CD4-positive, alpha-beta memory T cell (primary cell): ENCODE results near the gene RIPK1. TPM values are rescaled to one million over a fixed set of nuclear protein-coding genes. Genes with fewer than 3 reads are reported as not detected.
"Not testable (repeated sequence)": the region's sequence is repeated elsewhere in the genome, so short reads cannot be mapped to it uniquely, and the experiment has no call there.

Experiments used
- CTCF ChIA-PET: fragments of 350-600 bp; sonication (Branson Sonifier 250); formaldehyde crosslinking; loops from one replicate; lab custom pipeline; 2021; ENCODE audit warnings: inconsistent platforms; ENCODE audit not compliant: partially characterized antibody; lab: Charles Lee
- POLR2A ChIA-PET: fragments of 350-600 bp; sonication (Branson Sonifier 250); formaldehyde crosslinking; loops from one replicate; lab custom pipeline; 2021; ENCODE audit not compliant: partially characterized antibody; lab: Charles Lee
- DNase-seq, 5 donors: peaks; one replicate each; pipeline versions ENCODE4 v3.0.0 to v3.0.0-alpha.2; 2020 to 2022; ENCODE audit warnings: mixed read lengths in 1 of 5
- H3K27ac ChIP-seq: one replicate; pipeline ENCODE4 v1.7.0; 2013; ENCODE audit warnings: low read depth, low read length
- H3K27me3 ChIP-seq: 2 replicates; pipeline ENCODE4 v1.7.0; 2013; ENCODE audit warnings: mild to moderate bottlenecking, low read length, moderate library complexity; ENCODE audit not compliant: insufficient read depth
- H3K36me3 ChIP-seq: 2 replicates; pipeline ENCODE4 v1.7.0; 2013; ENCODE audit warnings: mild to moderate bottlenecking, low read length, moderate library complexity; ENCODE audit not compliant: insufficient read depth
- H3K4me1 ChIP-seq: 2 replicates; pipeline ENCODE4 v1.7.0; 2013; ENCODE audit warnings: mild to moderate bottlenecking, low read length, moderate library complexity; ENCODE audit not compliant: insufficient read depth
- H3K4me3 ChIP-seq, 2 donors: one replicate each; pipeline ENCODE4 v1.7.0; 2013; ENCODE audit warnings: low read length in 2 of 2, mild to moderate bottlenecking in 1 of 2
- H3K9me3 ChIP-seq, 2 donors: one replicate each; pipeline ENCODE4 v1.7.0; 2013; ENCODE audit warnings: low read length in 2 of 2, control low read depth in 1 of 2; ENCODE audit not compliant: control insufficient read depth in 1 of 2
- H3K27ac Mint-ChIP-seq, 7 donors: one replicate each; pipeline ENCODE4 v1.8.0; 2020 to 2021; ENCODE audit warnings: mixed read lengths in 7 of 7, mild to moderate bottlenecking in 6 of 7, inconsistent platforms in 3 of 7, moderate library complexity in 3 of 7
- H3K27me3 Mint-ChIP-seq, 2 donors: one replicate each; pipeline ENCODE4 v1.8.0; 2020 to 2021; ENCODE audit warnings: mixed read lengths in 2 of 2
- H3K36me3 Mint-ChIP-seq, 2 donors: one replicate each; pipeline ENCODE4 v1.8.0; 2020 to 2021; ENCODE audit warnings: mixed read lengths in 2 of 2, inconsistent platforms in 1 of 2, mild to moderate bottlenecking in 1 of 2
- H3K4me1 Mint-ChIP-seq, 4 donors: one replicate each; pipeline ENCODE4 v1.8.0; 2020 to 2021; ENCODE audit warnings: mixed read lengths in 4 of 4, mild to moderate bottlenecking in 1 of 4
- H3K4me3 Mint-ChIP-seq, 8 donors: one replicate each; pipeline ENCODE4 v1.8.0; 2020 to 2021; ENCODE audit warnings: mixed read lengths in 8 of 8, mild to moderate bottlenecking in 7 of 8, moderate library complexity in 6 of 8, inconsistent platforms in 3 of 8
- H3K9me3 Mint-ChIP-seq, 8 donors: one replicate each; pipeline ENCODE4 v1.8.0; 2020 to 2021; ENCODE audit warnings: mixed read lengths in 8 of 8, mild to moderate bottlenecking in 5 of 8, inconsistent platforms in 3 of 8, moderate library complexity in 1 of 8
- intact Hi-C: fragments of 100-400 bp; cut with micrococcal nuclease; formaldehyde crosslinking; loops from one replicate; pipeline ENCODE4 v1.15.1; 2023
- polyA plus RNA-seq, 2 donors: library from polyadenylated mRNA; unstranded; fragments of 300-500 nt; fragmentation: Illumina TruSeq; gene quantifications; one replicate each; pipeline ENCODE4 v1.2.3, GENCODE V29; 2021
- total RNA-seq, 2 experiments: library from RNA; stranded (reverse); gene quantifications; one replicate each; pipeline ENCODE4 v1.2.3, GENCODE V29; 2021

RIPK1 gene
- total and polyA plus RNA-seq, 4 experiments from 2014 or later: 13.1 to 39.0 (median 34.8) TPM

DNA sequence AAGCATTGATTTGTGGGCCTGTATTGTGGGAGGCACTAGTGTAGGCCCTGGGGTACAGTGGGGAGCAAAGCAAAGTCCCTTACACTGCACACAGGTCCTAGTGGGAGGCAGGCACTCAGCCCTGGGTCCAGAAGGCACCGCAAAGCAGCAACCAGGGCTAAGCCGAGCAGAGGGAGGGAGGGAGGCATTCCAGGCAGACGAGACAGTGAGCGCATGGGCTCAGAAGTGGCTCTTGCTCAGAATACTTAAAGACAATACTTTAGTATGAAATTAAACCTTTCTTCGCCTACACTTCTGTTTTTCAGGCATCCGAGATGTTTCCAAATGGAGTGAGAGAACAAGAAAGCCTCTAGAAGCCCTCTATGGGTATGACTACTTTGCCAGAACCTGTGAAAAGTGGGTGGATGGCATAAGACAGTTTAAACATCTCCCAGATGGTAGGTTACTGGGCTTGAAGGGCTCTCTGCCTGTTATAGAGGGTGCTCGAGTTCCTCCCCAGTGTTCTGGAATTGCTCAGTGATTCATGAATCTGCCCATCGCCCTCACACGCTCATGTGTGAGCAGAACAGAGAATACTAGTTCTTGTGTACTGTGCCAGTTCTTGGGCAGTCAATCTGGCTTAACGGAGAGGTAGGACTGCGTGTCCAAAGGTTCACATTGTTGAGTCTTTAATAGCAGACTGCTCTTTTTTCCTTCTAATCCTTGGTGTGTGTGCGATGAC is 68.9 kb downstream of the RIPK1 start:
- DNase-seq: no peak
- H3K27ac ChIP-seq: no peak overlapping the region
- Mint-ChIP-seq H3K36me3 (peaks cover 38 to 52% of the 10 kb centered on the region in 2 donors), H3K9me3 (no peaks in the 10 kb centered on the region), H3K27me3 (no peaks in the 10 kb centered on the region), H3K27ac (peak overlapping the region in 1 of 7 donors; percentile 25), H3K4me1 (no peaks in the 10 kb centered on the region), H3K4me3 (no peak overlapping the region)
- H3K36me3 ChIP-seq: peaks cover 4% of the 10 kb centered on the region
- CTCF ChIA-PET: no interaction called here
- H3K9me3 ChIP-seq: no peaks in the 10 kb centered on the region
- H3K4me1 ChIP-seq: no peaks in the 10 kb centered on the region
- H3K4me3 ChIP-seq: no peak overlapping the region
- POLR2A ChIA-PET: no interaction called here
- no peaks in the 10 kb centered on the region for H3K27me3 ChIP-seq
- intact Hi-C loops: no loop called here

DNA sequence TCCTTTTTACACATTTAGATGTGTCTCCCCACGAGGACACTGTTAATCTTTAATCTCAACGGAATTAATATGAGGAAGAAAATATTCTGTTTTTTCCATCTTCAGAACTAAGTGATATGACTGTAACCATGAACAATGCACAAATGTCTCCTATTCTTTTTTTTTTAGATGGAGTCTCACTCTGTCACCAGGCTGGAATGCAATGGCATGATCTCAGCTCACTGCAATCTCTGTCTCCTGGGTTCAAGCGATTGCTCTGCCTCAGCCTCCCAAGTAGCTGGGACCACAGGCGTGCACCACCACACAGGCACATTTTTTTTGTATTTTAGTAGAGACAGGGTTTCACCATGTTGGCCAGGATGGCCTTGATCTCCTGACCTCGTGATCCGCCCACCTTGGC is 69.6 kb downstream of the RIPK1 start:
- H3K27me3 Mint-ChIP-seq, intact Hi-C loops, H3K36me3 ChIP-seq, H3K4me3 ChIP-seq, POLR2A ChIA-PET, H3K9me3 ChIP-seq, H3K4me3 Mint-ChIP-seq, H3K9me3 Mint-ChIP-seq, H3K4me1 ChIP-seq, H3K27ac ChIP-seq, H3K4me1 Mint-ChIP-seq, DNase-seq, H3K27me3 ChIP-seq, H3K27ac Mint-ChIP-seq: not testable (repeated sequence)
- CTCF ChIA-PET: interaction anchor here (1.9 kb wide), 1 partner anchor 12 kb away, joined by 5 read pairs; no protein-coding TSS in a partner anchor
- peaks cover 38 to 55% of the 10 kb centered on the region in 2 donors for H3K36me3 Mint-ChIP-seq

DNA sequence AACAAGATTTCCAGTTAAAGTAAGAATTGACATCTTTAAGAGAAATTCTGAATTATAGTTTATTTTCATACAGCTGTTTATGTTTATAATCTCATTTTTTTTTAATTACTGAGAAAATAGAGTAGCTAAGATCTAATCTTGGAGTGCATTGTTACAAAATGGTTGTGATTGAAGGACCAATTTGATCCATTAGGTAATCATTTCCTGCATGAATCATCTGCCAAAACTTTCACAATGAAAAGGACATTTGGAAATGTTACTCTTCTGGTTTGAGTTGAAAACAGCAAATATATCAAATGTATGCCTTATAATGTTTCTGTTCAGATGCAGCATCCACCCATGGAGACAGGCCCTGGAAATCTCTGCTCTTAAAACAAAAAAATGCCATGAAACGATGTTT is 70.0 kb downstream of the RIPK1 start:
- Mint-ChIP-seq H3K27ac (no peak overlapping the region), H3K4me3 (no peak overlapping the region), H3K9me3 (no peaks in the 10 kb centered on the region), H3K4me1 (no peaks in the 10 kb centered on the region), H3K27me3 (no peaks in the 10 kb centered on the region), H3K36me3 (peaks cover 37 to 58% of the 10 kb centered on the region in 2 donors)
- Histone ChIP-seq H3K9me3 (no peaks in the 10 kb centered on the region), H3K27ac (no peak overlapping the region), H3K36me3 (peaks cover 4% of the 10 kb centered on the region), H3K4me3 (no peak overlapping the region), H3K27me3 (no peaks in the 10 kb centered on the region), H3K4me1 (no peaks in the 10 kb centered on the region)
- POLR2A ChIA-PET: no interaction called here
- no peak for DNase-seq
- intact Hi-C loops: no loop called here
- CTCF ChIA-PET: interaction anchor here (1.9 kb wide), 1 partner anchor 12 kb away, joined by 5 read pairs; no protein-coding TSS in a partner anchor

DNA sequence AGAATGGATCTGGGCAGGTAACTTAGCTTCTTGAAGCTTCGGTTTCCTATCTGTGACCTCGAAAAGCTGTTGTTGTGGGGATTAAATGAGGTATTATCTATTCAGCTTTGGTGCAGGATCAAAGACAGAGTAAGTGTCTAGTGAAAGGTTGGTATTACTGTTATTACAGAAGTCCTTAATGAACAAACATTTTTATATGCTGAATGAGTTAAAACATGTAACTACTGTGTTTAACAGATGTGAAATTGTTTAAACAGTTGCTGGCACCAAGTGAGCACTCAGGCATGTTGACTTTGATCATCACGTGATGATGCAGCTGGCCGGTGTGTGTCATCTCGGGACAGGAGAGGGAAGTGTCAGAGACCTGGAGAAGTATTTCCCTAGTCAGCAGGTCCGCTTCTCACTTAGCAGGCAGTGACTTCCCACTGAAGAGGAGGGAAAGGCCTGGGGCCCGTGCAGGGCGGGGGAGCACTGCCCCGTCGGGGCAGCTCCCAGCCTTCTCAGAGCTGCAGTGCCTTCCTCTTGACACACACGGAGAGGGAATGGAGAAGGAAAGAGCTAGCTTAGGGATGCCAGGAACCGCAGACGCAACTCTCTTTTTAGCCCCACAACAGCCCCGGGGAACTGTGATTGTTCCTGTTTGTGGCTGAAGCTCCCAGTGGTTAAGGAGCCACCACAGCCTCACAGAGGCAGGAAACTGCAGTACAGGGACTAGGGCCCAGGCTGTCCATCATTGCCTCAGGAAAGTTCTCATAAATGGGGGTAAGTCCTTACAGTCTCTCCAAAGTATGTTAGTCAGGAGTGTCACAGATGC is 71.0 kb downstream of the RIPK1 start:
- Histone ChIP-seq H3K27ac (no peak overlapping the region), H3K4me3 (no peak overlapping the region), H3K36me3 (peaks cover 4% of the 10 kb centered on the region), H3K27me3 (no peaks in the 10 kb centered on the region), H3K4me1 (no peaks in the 10 kb centered on the region), H3K9me3 (no peaks in the 10 kb centered on the region)
- DNase-seq: no peak
- intact Hi-C loops: no loop called here
- POLR2A ChIA-PET: interaction anchor here (0.7 kb wide), 1 partner anchor 52 kb away, joined by 3 read pairs; no protein-coding TSS in a partner anchor
- CTCF ChIA-PET: interaction anchor here (1.2 to 1.9 kb wide), 3 partner anchors 11 to 13 kb away, joined by 3 to 5 read pairs (median 3); no protein-coding TSS in a partner anchor
- Mint-ChIP-seq H3K36me3 (peaks cover 39 to 54% of the 10 kb centered on the region in 2 donors), H3K4me1 (no peaks in the 10 kb centered on the region), H3K4me3 (no peak overlapping the region), H3K27ac (peak overlapping the region in 3 of 7 donors; percentile 15 to 73 (median 48)), H3K9me3 (no peaks in the 10 kb centered on the region), H3K27me3 (no peaks in the 10 kb centered on the region)

DNA sequence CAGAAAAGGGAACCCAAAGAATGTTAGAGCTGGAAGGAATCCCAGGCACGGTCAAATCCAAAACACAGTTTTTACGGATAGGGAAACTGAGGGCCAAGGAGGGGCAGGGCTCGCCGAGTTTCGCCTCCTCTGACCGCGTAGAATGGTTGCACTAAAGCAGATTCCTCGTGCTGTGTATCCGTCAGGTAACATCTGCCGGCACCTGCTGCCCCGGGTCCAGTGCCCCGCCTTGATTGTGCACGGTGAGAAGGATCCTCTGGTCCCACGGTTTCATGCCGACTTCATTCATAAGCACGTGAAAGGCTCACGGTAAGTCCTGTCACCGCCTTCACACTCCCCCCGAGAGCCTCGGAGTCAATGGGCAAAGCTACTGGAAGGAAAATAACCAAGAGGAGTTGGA is 71.9 kb downstream of the RIPK1 start:
- H3K27ac Mint-ChIP-seq: no peak overlapping the region
- H3K9me3 Mint-ChIP-seq: no peaks in the 10 kb centered on the region
- no peak overlapping the region for H3K4me3 Mint-ChIP-seq
- no peak overlapping the region for H3K27ac ChIP-seq
- H3K36me3 ChIP-seq: peaks cover 4% of the 10 kb centered on the region
- no peaks in the 10 kb centered on the region for H3K27me3 ChIP-seq
- POLR2A ChIA-PET: no interaction called here
- no peak overlapping the region for H3K4me3 ChIP-seq
- H3K4me1 Mint-ChIP-seq: peaks cover 2 to 4% (median 3%) of the 10 kb centered on the region in 4 donors
- no peaks in the 10 kb centered on the region for H3K4me1 ChIP-seq
- DNase-seq: no peak
- CTCF ChIA-PET: interaction anchor here (1.2 to 1.3 kb wide), 2 partner anchors 12 to 13 kb away, joined by 3 read pairs; no protein-coding TSS in a partner anchor
- H3K36me3 Mint-ChIP-seq: peaks cover 40 to 58% of the 10 kb centered on the region in 2 donors
- H3K9me3 ChIP-seq: no peaks in the 10 kb centered on the region
- H3K27me3 Mint-ChIP-seq: no peaks in the 10 kb centered on the region
- intact Hi-C loops: no loop called here

DNA sequence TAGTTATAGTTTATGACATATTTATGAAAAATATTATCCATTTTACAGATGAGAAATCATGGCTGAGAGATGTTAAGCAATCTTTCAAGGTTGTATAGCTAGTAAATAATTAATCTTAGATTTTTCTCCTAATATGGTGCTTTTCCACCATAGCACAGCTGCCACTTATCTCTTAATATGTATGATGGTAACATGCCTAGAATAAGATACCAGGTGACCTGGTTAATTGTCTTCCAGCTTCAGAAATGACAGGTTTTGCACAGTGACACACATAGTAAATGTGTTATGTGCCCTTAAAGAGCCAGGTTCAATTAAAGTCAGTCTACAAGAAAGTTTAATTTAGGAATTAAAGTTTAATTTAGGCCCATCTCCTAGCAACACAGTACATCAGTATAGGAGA is 74.2 kb downstream of the RIPK1 start:
- no peak for DNase-seq
- Histone ChIP-seq H3K36me3 (peaks cover 1% of the 10 kb centered on the region), H3K4me3 (no peak overlapping the region), H3K27ac (no peak overlapping the region), H3K4me1 (no peaks in the 10 kb centered on the region), H3K9me3 (no peaks in the 10 kb centered on the region), H3K27me3 (no peaks in the 10 kb centered on the region)
- ChIA-PET POLR2A (no interaction called here), CTCF (interaction anchor here (0.9 kb wide), 1 partner anchor 17 kb away, joined by 4 read pairs; no protein-coding TSS in a partner anchor)
- H3K27me3 Mint-ChIP-seq: no peaks in the 10 kb centered on the region
- H3K4me3 Mint-ChIP-seq: no peak overlapping the region
- intact Hi-C loops: no loop called here
- H3K9me3 Mint-ChIP-seq: no peaks in the 10 kb centered on the region
- peaks cover 28 to 43% of the 10 kb centered on the region in 2 donors for H3K36me3 Mint-ChIP-seq
- no peak overlapping the region for H3K27ac Mint-ChIP-seq
- H3K4me1 Mint-ChIP-seq: peaks cover 2 to 8% (median 3%) of the 10 kb centered on the region in 4 donors

DNA sequence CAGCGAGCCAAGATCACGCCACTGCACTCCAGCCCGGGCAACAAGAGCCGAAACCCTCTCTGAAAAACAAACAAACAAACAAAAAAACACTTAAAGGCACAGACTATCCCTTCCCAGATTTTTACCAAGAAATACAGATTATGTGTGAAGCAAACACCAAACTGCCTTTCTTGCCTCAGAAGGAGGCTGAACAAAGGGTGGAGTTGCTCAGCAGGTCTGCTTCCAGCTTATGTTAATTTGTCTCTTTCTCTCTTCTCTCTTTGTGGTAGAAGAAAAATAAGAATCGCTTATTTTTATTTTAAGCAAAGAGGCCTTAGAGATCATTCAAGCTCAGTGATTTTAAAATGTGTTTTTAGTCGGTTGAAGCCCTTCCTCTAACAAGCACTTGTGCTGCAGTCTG is 74.9 kb downstream of the RIPK1 start:
- Histone ChIP-seq H3K36me3 (no peaks in the 10 kb centered on the region), H3K4me1 (no peaks in the 10 kb centered on the region), H3K27me3 (no peaks in the 10 kb centered on the region), H3K9me3 (no peaks in the 10 kb centered on the region), H3K4me3 (no peak overlapping the region), H3K27ac (no peak overlapping the region)
- intact Hi-C loops: no loop called here
- Mint-ChIP-seq H3K27me3 (no peaks in the 10 kb centered on the region), H3K4me3 (no peak overlapping the region), H3K36me3 (peaks cover 30 to 40% of the 10 kb centered on the region in 2 donors), H3K4me1 (peaks cover 2 to 8% (median 3%) of the 10 kb centered on the region in 4 donors), H3K27ac (peak overlapping the region in 1 of 7 donors; percentile 51), H3K9me3 (no peaks in the 10 kb centered on the region)
- no peak for DNase-seq
- CTCF ChIA-PET: no interaction called here
- POLR2A ChIA-PET: no interaction called here
